Gastrocnemius medialis (tissue), 4 donors: ENCODE results near the gene PIP5K1C. TPM values are rescaled to one million over a fixed set of nuclear protein-coding genes. Genes with fewer than 3 reads are reported as not detected.

Experiments
- ATAC-seq, 2 donors: fragments of 150-250 bp; one replicate each; pipeline ENCODE4 v1.9.1; 2016
- DNase-seq, 2 donors: peaks; one replicate each; pipeline ENCODE4 v3.0.0-alpha.2; 2019
- H3K27ac ChIP-seq, 4 donors: fragments of 200-600 bp; sonication (generic); 1 replicate in 1 of 4; 2 replicates in 3 of 4; pipeline ENCODE4 v1.5.1; 2016 to 2018; ENCODE audit warnings: mild to moderate bottlenecking in 2 of 4, moderate library complexity in 1 of 4
- H3K27me3 ChIP-seq, 3 donors: fragments of 200-600 bp; sonication (generic) in 2 of 3; 1 replicate in 1 of 3; 2 replicates in 2 of 3; pipeline versions ENCODE4 v1.5.1 to v1.6.0; 2016 to 2019; ENCODE audit warnings: mild to moderate bottlenecking in 1 of 3, moderate library complexity in 1 of 3
- H3K36me3 ChIP-seq, 2 donors: fragments of 200-600 bp; sonication (generic) in 1 of 2; one replicate each; pipeline ENCODE4 v1.5.1; 2017 to 2018
- H3K4me1 ChIP-seq, 2 donors: fragments of 200-600 bp; sonication (generic) in 1 of 2; one replicate each; pipeline ENCODE4 v1.5.1; 2016 to 2017; ENCODE audit warnings: mild to moderate bottlenecking in 2 of 2
- H3K4me3 ChIP-seq, 4 donors: fragments of 200-600 bp; sonication (generic) in 3 of 4; 1 replicate in 1 of 4; 2 replicates in 3 of 4; pipeline ENCODE4 v1.5.1; 2016 to 2019; ENCODE audit warnings: mild to moderate bottlenecking in 2 of 4
- H3K9me3 ChIP-seq, 3 donors: fragments of 200-600 bp; sonication (generic) in 2 of 3; 1 replicate in 1 of 3; 2 replicates in 2 of 3; pipeline ENCODE4 v1.5.1; 2016 to 2019
- CTCF ChIP-seq, 5 experiments: fragments of 450-650 bp in 3 of 5; fragments of 200-600 bp in 2 of 5; sonication (generic) in 2 of 5; IDR thresholded peaks in 4 of 5; conservative IDR thresholded peaks in 1 of 5; 1 replicate in 4 of 5; 2 replicates in 1 of 5; pipeline ENCODE4 v1.5.1; 2016 to 2019; ENCODE audit warnings: antibody characterized with exemption in 5 of 5, mild to moderate bottlenecking in 3 of 5, moderate library complexity in 3 of 5
- POLR2A ChIP-seq, 2 donors: fragments of 450-650 bp; IDR thresholded peaks; one replicate each; pipeline ENCODE4 v1.6.1; 2017; ENCODE audit warnings: antibody characterized with exemption in 2 of 2, mild to moderate bottlenecking in 2 of 2, moderate library complexity in 2 of 2
- in situ Hi-C, 4 donors: fragments of 200-750 bp; cut with MboI; loops; one replicate each; pipeline versions ENCODE4 v1.15.0 to v1.8.0; 2017; ENCODE audit warnings: low sequenced_read_pairs in 4 of 4
- intact Hi-C: fragments of 100-400 bp; cut with DNase I; formaldehyde crosslinking; loops from one replicate; pipeline ENCODE4 v1.15.1; 2023; ENCODE audit warnings: low total_unique reads
- total RNA-seq, 4 donors: library from RNA; depleted of rRNA; stranded (reverse); fragments of >200 nt; gene quantifications; one replicate each; pipeline versions ENCODE4 v1.1.0 to v1.2.3, GENCODE V29; 2016

PIP5K1C gene
- total RNA-seq, 4 donors from 2014 or later: 8.2 to 18.0 (median 17.3) TPM

GRCh38 chr19:3642296-3642695, 58.0 kb downstream of the PIP5K1C start:
- Histone ChIP-seq H3K4me1 (no peaks in the 10 kb centered on the region), H3K27ac (no peak overlapping the region), H3K27me3 (no peaks in the 10 kb centered on the region), H3K4me3 (no peak overlapping the region), H3K36me3 (peaks cover 0 to 50% of the 10 kb centered on the region in 2 donors), H3K9me3 (no peaks in the 10 kb centered on the region)
- in situ Hi-C loops: no loop called here
- ATAC-seq (no peak), DNase-seq (no peak)
- intact Hi-C loops: no loop called here
- TF ChIP-seq CTCF (IDR thresholded peaks at IDR 0.05 in 4 of 5, conservative IDR thresholded peaks at IDR 0.05 in 1 of 5) (no peak), POLR2A (IDR thresholded peaks at IDR 0.05) (no peak)

- TF ChIP-seq POLR2A (IDR thresholded peaks at IDR 0.05): no peak
- intact Hi-C loops (no loop called here), in situ Hi-C loops (no loop called here)
- ATAC-seq: no peak
- DNase-seq: no peak
- Histone ChIP-seq H3K4me1 (no peaks in the 10 kb centered on the region), H3K27me3 (no peaks in the 10 kb centered on the region), H3K4me3 (no peak overlapping the region), H3K27ac (no peak overlapping the region), H3K9me3 (no peaks in the 10 kb centered on the region), H3K36me3 (peaks cover 0 to 50% of the 10 kb centered on the region in 2 donors)
Measured at GRCh38 chr19:3641515-3642269, 58.6 kb downstream of the PIP5K1C start.

GRCh38 chr19:3639479-3639878, 60.8 kb downstream of the PIP5K1C start:
- no peaks in the 10 kb centered on the region for H3K27me3 ChIP-seq
- no peak overlapping the region for H3K27ac ChIP-seq
- ATAC-seq: no peak
- H3K4me3 ChIP-seq: no peak overlapping the region
- no peaks in the 10 kb centered on the region for H3K4me1 ChIP-seq
- TF ChIP-seq POLR2A (IDR thresholded peaks at IDR 0.05): no peak
- no peak for TF ChIP-seq CTCF (IDR thresholded peaks at IDR 0.05 in 4 of 5, conservative IDR thresholded peaks at IDR 0.05 in 1 of 5)
- DNase-seq: no peak
- in situ Hi-C loops (no loop called here), intact Hi-C loops (no loop called here)
- no peaks in the 10 kb centered on the region for H3K9me3 ChIP-seq
- peaks cover 0 to 41% of the 10 kb centered on the region in 2 donors for H3K36me3 ChIP-seq

GRCh38 chr19:3638208-3639193, 61.8 kb downstream of the PIP5K1C start:
- in situ Hi-C loops (no loop called here), intact Hi-C loops (no loop called here)
- H3K4me3 ChIP-seq: no peak overlapping the region
- H3K36me3 ChIP-seq: peaks cover 0 to 41% of the 10 kb centered on the region in 2 donors
- no peaks in the 10 kb centered on the region for H3K27me3 ChIP-seq
- DNase-seq (no peak), ATAC-seq (no peak)
- no peak for TF ChIP-seq CTCF (IDR thresholded peaks at IDR 0.05 in 4 of 5, conservative IDR thresholded peaks at IDR 0.05 in 1 of 5)
- no peak for TF ChIP-seq POLR2A (IDR thresholded peaks at IDR 0.05)
- no peaks in the 10 kb centered on the region for H3K4me1 ChIP-seq
- H3K9me3 ChIP-seq: no peaks in the 10 kb centered on the region
- no peak overlapping the region for H3K27ac ChIP-seq

GRCh38 chr19:3637621-3638020, 62.6 kb downstream of the PIP5K1C start:
- TF ChIP-seq POLR2A (IDR thresholded peaks at IDR 0.05) (no peak), CTCF (IDR thresholded peaks at IDR 0.05 in 4 of 5, conservative IDR thresholded peaks at IDR 0.05 in 1 of 5) (no peak)
- no peak for ATAC-seq
- DNase-seq: no peak
- H3K4me3 ChIP-seq: no peak overlapping the region
- in situ Hi-C loops (no loop called here), intact Hi-C loops (no loop called here)
- H3K27me3 ChIP-seq: no peaks in the 10 kb centered on the region
- peaks cover 0 to 39% of the 10 kb centered on the region in 2 donors for H3K36me3 ChIP-seq
- H3K9me3 ChIP-seq: no peaks in the 10 kb centered on the region
- H3K27ac ChIP-seq: no peak overlapping the region
- no peaks in the 10 kb centered on the region for H3K4me1 ChIP-seq
